GM20000 (cell line): ENCODE measurements around the gene PBRM1.

ENCODE experiments used
- DNase-seq: peaks from one replicate; pipeline ENCODE4 v3.0.0; 2012; ENCODE audit warnings: low spot score
- TF ChIP-seq, protein P1 (sequence below): IDR thresholded peaks from 2 replicates; pipeline ENCODE4 v1.5.1; 2012; ENCODE audit warnings: mild to moderate bottlenecking, control low read depth; ENCODE audit errors: extremely low read depth, missing control alignments

The PBRM1 gene

DNA sequence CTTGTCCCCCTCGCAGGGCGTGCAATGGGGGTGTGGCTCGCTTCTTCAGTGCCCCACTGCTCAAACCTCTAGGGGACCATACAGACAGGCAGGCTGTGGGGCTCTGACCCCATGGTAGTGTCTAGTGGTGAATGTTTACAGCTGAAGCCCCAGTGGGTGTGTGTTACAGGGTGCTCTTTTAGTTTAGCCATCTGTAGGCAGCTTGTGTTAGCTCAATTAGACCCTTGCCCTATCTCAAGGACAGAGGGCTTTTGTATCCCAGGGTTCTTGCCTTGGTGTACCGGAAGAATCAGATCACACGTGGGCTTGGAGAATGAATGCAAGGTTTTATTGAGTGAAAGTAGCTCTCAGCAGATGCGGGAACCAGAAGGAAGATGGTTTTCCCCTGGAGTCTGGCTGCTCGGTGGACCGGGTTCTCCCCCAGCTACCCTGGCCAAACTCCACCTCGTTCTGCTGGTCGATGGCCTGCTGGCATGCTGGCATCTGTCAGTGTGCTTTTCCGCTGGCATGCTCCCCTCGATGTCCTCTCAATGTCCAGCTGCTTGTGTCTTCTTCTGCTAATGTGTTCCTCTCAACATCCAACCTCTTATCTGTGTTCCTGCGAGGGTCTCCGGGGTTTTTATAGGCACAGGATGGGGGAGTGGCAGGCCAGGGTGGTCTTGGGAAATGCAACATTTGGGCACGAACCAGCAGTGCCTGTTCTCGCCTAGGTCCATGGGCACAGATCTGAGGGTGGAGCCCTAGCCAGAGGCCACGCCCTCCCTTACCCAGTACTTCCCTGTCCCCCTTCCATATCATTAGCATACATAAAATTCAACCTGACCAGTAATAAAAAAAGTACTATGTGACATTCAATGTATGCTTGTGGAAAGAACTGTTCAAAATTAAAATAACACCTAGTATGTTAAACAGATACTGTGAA is 26.8 kb upstream of the PBRM1 start:
- no peak for DNase-seq
- TF ChIP-seq, protein P1, sequence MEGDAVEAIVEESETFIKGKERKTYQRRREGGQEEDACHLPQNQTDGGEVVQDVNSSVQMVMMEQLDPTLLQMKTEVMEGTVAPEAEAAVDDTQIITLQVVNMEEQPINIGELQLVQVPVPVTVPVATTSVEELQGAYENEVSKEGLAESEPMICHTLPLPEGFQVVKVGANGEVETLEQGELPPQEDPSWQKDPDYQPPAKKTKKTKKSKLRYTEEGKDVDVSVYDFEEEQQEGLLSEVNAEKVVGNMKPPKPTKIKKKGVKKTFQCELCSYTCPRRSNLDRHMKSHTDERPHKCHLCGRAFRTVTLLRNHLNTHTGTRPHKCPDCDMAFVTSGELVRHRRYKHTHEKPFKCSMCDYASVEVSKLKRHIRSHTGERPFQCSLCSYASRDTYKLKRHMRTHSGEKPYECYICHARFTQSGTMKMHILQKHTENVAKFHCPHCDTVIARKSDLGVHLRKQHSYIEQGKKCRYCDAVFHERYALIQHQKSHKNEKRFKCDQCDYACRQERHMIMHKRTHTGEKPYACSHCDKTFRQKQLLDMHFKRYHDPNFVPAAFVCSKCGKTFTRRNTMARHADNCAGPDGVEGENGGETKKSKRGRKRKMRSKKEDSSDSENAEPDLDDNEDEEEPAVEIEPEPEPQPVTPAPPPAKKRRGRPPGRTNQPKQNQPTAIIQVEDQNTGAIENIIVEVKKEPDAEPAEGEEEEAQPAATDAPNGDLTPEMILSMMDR, result no peak

DNA sequence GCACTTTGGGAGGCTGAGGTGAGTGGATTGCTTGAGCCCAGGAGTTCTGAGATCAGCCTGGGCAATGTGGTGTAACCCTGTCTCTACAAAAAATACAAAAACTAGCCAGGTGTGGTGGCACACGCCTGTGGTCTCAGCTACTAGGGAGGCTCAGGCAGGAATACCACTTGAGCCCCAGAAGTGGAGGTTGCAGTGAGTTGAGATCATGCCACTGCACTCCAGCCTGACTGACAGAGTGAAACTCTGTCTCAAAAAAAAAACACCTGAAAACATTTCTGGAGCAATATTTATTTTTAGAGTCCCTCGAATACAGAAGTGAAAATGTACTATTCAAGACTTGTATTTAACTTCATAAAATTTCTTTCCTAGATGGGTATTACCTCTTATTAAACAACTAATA is 24.8 kb upstream of the PBRM1 start:
- DNase-seq, result peak; percentile 45

DNA sequence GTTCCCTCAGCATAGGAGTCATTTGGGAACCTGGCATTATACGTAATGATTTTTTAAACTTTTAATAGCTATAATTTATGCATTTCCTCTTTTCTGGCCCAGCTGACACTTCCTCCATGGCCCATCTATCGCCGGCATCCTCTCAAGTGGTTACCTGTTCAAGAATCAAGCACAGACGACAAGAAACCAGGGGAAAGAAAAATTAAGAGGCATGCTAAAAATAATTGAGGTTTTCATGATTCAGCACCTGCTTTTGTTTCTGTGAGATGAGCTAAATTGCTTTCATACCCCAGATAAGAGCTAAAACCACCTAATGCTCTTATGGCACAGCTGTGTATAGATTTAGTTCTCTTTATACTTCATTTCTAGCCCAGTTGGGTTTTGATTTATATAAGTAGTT is 21.9 kb upstream of the PBRM1 start:
- TF ChIP-seq, protein P1, result no peak
- DNase-seq, result peak; percentile 56

More for the DNA sequence above, 24.8 kb upstream of the PBRM1 start:
- TF ChIP-seq, protein P1, result no peak

DNA sequence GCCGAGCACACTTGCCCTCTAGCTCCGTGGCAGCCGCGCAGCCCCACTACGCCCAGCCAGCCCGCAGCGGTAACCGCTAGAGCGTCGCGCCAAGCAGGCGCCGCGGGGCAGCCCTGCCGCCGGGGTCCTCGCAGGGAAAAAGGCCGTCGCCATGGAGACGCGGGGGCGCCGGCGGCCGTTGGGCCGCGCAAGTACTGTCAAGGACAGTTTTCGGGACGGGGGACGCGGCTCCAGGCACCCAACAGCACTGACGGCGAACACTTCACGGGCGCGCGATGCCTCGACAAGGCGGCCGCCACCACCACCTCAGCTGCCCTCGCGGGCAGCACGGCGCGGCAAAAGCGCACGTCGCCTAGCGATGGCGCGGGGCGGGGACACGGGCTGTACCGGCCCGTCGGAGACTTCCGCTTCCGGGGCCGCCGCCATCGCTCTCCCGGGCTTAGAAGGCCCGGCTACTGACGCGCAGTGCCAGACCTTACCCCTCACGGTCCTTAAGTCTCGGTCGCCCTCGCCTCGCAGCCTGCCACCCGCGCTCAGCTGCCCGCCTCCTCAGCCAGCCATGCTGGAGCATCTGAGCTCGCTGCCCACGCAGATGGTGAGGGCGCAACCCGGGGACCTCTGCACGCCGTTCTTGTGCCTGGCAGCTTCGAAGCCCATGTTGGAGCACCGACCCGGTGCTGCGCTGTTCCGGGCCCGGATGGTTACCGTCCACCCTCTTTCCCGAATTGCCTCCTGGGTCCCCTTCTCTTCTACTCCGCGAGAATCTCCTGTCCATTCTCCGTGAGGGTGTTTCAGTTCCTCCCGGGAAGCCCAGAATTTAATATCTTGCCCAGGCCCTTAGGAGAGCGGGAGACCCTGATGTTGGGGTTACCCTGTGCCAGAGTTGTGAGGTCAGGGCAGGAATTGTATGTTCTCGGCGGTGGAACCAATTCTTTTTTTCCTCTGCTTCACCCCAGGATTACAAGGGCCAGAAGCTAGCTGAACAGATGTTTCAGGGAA is 20.3 kb upstream of the PBRM1 start, which contains the start of the genes GLT8D1 and SPCS1:
GLT8D1 (minus strand) TSS at position 104 of the 999 bp plus-strand sequence. CDS start 5,331 bp downstream, outside the sequence.
SPCS1 (plus strand) TSS at position 419 of the 999 bp plus-strand sequence; CDS start at position 560, 141 bp downstream.
- TF ChIP-seq, protein P1, result no peak
- DNase-seq, result peak; percentile 94

DNA sequence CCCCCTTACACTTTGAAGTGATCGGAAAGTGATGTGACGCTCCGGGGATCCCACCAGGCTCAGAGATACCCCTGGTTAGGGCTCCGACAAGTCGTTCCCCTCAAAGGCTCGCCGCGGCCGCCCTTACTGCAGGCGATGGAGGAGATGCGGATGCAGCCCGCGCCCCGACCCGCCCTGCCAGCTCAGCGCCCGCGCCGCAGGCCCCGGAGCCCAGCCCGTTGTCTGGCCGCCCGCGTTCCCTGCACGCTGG is 19.6 kb upstream of the PBRM1 start:
- TF ChIP-seq, protein P1, result no peak
- no peak for DNase-seq

DNA sequence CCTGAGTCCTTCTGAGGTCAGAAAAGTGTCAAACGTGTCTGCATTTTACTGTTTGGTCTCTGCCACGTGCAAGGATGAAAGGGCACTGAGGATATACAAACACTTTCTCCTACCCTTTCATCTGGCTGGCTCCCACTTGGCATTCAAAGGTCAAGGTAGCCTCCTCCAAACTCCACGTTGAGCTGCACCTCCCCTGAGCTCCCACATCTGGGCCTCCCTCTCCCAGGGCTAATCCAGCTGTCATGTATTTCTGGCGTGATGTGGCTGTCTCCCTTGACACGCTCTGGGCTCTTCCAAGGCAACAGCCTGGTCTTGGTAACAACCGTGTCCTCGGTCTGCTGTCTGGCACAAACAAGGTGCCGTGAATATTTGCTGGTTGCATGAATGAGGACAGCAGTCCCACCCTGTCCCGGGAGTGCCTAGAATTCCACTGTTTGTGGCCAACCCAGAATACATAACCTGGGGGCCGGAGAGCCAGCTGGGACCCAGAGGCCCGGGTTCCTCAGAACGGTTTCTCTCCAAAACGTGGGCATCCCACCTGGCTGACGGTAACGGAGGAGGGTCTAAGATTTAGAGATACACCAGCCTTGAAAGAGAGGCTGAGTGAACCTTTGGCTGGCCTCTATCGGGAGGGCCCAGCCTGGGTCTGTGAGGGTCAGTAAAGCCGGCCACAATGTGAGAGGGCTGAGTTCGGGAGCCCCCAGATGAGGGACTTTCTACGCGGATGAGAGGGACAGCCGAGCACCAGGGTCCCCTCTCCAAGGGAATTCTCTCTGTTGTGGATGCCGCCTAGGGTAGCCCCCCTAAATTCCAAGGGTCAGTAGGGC is 19.1 kb upstream of the PBRM1 start:
- DNase-seq, result peak; percentile 29
- TF ChIP-seq, protein P1, result no peak
